ENCODE measurements around the gene SEMA6D.

The SEMA6D gene

GRCh38 chr15:47715402-47715801 lies 1.9 kb upstream of the SEMA6D start:
- DNase-seq (ENCODE audit: extremely low spot score): no peak
- no peak for TF ChIP-seq CTCF (IDR thresholded peaks at IDR 0.05; ENCODE audit: control extremely low read depth, extremely low read depth, low read depth, missing control alignments)
- POLR2A ChIA-PET: no interaction called here
- CTCF ChIA-PET: interaction anchor here (6.4 kb wide), 1 partner anchor 273 kb away, joined by 66 read pairs; no protein-coding TSS in a partner anchor

- POLR2A ChIA-PET: no interaction called here
- DNase-seq (ENCODE audit: extremely low spot score): no peak
- CTCF ChIA-PET: interaction anchor here (6.4 kb wide), 1 partner anchor 272 kb away, joined by 66 read pairs; no protein-coding TSS in a partner anchor
- TF ChIP-seq CTCF (IDR thresholded peaks at IDR 0.05; ENCODE audit: control extremely low read depth, extremely low read depth, low read depth, missing control alignments): no peak
Observed at GRCh38 chr15:47715856-47716445, 1.4 kb upstream of the SEMA6D start.

- TF ChIP-seq CTCF (IDR thresholded peaks at IDR 0.05; ENCODE audit: control extremely low read depth, extremely low read depth, low read depth, missing control alignments): no peak
- no peak for DNase-seq (ENCODE audit: extremely low spot score)
- ChIA-PET POLR2A (no interaction called here), CTCF (no interaction called here)
Observed at GRCh38 chr15:47716516-47716915, 789 bp upstream of the SEMA6D start.

GRCh38 chr15:47718497-47719437 lies 1.5 kb downstream of the SEMA6D start:
- CTCF ChIA-PET: interaction anchor here (1.0 to 4.4 kb wide), 3 partner anchors 7 to 269 kb away, joined by 3 to 27 read pairs (median 4); no protein-coding TSS in a partner anchor
- peak; percentile 28 for DNase-seq (ENCODE audit: extremely low spot score)
- no peak for TF ChIP-seq CTCF (IDR thresholded peaks at IDR 0.05; ENCODE audit: control extremely low read depth, extremely low read depth, low read depth, missing control alignments)
- POLR2A ChIA-PET: no interaction called here

- TF ChIP-seq CTCF (IDR thresholded peaks at IDR 0.05; ENCODE audit: control extremely low read depth, extremely low read depth, low read depth, missing control alignments): no peak
- ChIA-PET POLR2A (no interaction called here), CTCF (interaction anchor here (1.0 to 4.4 kb wide), 3 partner anchors 8 to 270 kb away, joined by 3 to 27 read pairs (median 3); no protein-coding TSS in a partner anchor)
- DNase-seq (ENCODE audit: extremely low spot score): no peak
Observed at GRCh38 chr15:47719730-47720129, 2.4 kb downstream of the SEMA6D start.

- POLR2A ChIA-PET: no interaction called here
- DNase-seq (ENCODE audit: extremely low spot score): no peak
- no peak for TF ChIP-seq CTCF (IDR thresholded peaks at IDR 0.05; ENCODE audit: control extremely low read depth, extremely low read depth, low read depth, missing control alignments)
- CTCF ChIA-PET: interaction anchor here (4.4 kb wide), 1 partner anchor 9 kb away, joined by 27 read pairs; no protein-coding TSS in a partner anchor
Observed at GRCh38 chr15:47720555-47720954, 3.2 kb downstream of the SEMA6D start.

Data from GM10248 (cell line).